Neural cell (in vitro differentiated cells): ENCODE results near the gene LYPD4. TPM values are rescaled to one million over a fixed set of nuclear protein-coding genes. Genes with fewer than 3 reads are reported as not detected.
A peak's percentile ranks its signal among the peaks of the same experiment; 100 is the strongest.

ENCODE experiments used
- H2AFZ ChIP-seq: fragments of 200-600, 300-800 bp; sonication (generic), shearing (Covaris generic); 2 replicates; pipeline ENCODE4 v1.6.0; 2014; ENCODE audit warnings: low read depth, mild to moderate bottlenecking, antibody characterized with exemption, low read length, moderate library complexity
- H3F3A ChIP-seq: fragments of 200-600 bp; shearing (Covaris generic); 2 replicates; pipeline ENCODE4 v1.6.1; 2016; ENCODE audit warnings: mild to moderate bottlenecking, moderate library complexity, mixed read lengths, antibody characterized with exemption, low read length; ENCODE audit not compliant: insufficient read depth, poor library complexity, severe bottlenecking
- H3K27ac ChIP-seq: fragments of 200-600, 300-800 bp; sonication (generic), shearing (Covaris generic); 2 replicates; pipeline ENCODE4 v1.5.1; 2014; ENCODE audit warnings: mild to moderate bottlenecking, low read length, moderate library complexity
- H3K27me3 ChIP-seq: fragments of 300-800, 200-600 bp; sonication (generic), shearing (Covaris generic); 2 replicates; pipeline ENCODE4 v1.6.0; 2014; ENCODE audit warnings: mild to moderate bottlenecking, low read depth, low read length, moderate library complexity; ENCODE audit not compliant: insufficient read depth
- H3K36me3 ChIP-seq: fragments of 300-800, 200-600 bp; sonication (generic), shearing (Covaris generic); 2 replicates; pipeline ENCODE4 v1.5.1; 2014; ENCODE audit warnings: mild to moderate bottlenecking, antibody characterized with exemption, low read length, moderate library complexity; ENCODE audit not compliant: insufficient read depth
- H3K4me2 ChIP-seq: fragments of 300-800, 200-600 bp; sonication (generic), shearing (Covaris generic); 2 replicates; pipeline ENCODE4 v1.6.0; 2014; ENCODE audit warnings: mild to moderate bottlenecking, low read length
- H3K4me3 ChIP-seq: fragments of 300-800, 200-600 bp; sonication (generic), shearing (Covaris generic); 2 replicates; pipeline ENCODE4 v1.5.1; 2014; ENCODE audit warnings: mild to moderate bottlenecking, low read length, moderate library complexity
- H3K79me2 ChIP-seq: fragments of 200-600 bp; shearing (Covaris generic); replicated peaks from 2 replicates; pipeline ENCODE4 v1.6.0; 2014; ENCODE audit warnings: mild to moderate bottlenecking, low read length, moderate library complexity; ENCODE audit not compliant: insufficient read depth
- H3K9ac ChIP-seq: fragments of 300-800, 200-600 bp; sonication (generic), shearing (Covaris generic); 2 replicates; pipeline ENCODE4 v1.6.1; 2016; ENCODE audit warnings: mild to moderate bottlenecking, low read length, mixed read lengths
- H3K9me2 ChIP-seq: fragments of 200-600 bp; shearing (Covaris generic); 2 replicates; pipeline ENCODE4 v1.6.1; 2016; ENCODE audit warnings: mild to moderate bottlenecking, low read length, mixed read lengths; ENCODE audit not compliant: insufficient read depth
- H3K9me3 ChIP-seq: fragments of 200-600, 300-800 bp; sonication (generic), shearing (Covaris generic); 2 replicates; pipeline ENCODE4 v1.6.1; 2016; ENCODE audit warnings: mild to moderate bottlenecking, mixed run types, low read length, moderate library complexity, mixed read lengths
- H4K20me1 ChIP-seq: fragments of 200-600 bp; shearing (Covaris generic); 2 replicates; pipeline ENCODE4 v1.6.1; 2016; ENCODE audit warnings: mild to moderate bottlenecking, mixed run types; ENCODE audit not compliant: insufficient read depth
- CTCF ChIP-seq: fragments of 450-650 bp; IDR thresholded peaks from 2 replicates; pipeline ENCODE4 v1.5.1; 2014; ENCODE audit warnings: antibody characterized with exemption, mild to moderate bottlenecking, moderate library complexity; ENCODE audit not compliant: poor library complexity, severe bottlenecking
- EP300 ChIP-seq: fragments of 450-650 bp; conservative IDR thresholded peaks from 2 replicates; pipeline ENCODE4 v1.6.1; 2014; ENCODE audit warnings: antibody characterized with exemption, mild to moderate bottlenecking, moderate library complexity; ENCODE audit not compliant: poor library complexity, severe bottlenecking
- EZH2 ChIP-seq: fragments of 200-600, 300-800 bp; shearing (Covaris generic), sonication (generic); IDR thresholded peaks from 2 replicates; pipeline ENCODE4 v1.6.1; 2014; ENCODE audit warnings: antibody characterized with exemption, low read length, borderline replicate concordance, mild to moderate bottlenecking; ENCODE audit not compliant: insufficient read depth, poor library complexity, severe bottlenecking
- MXI1 ChIP-seq: fragments of 450-650 bp; conservative IDR thresholded peaks from 2 replicates; pipeline ENCODE4 v1.6.1; 2014; ENCODE audit warnings: antibody characterized with exemption, mild to moderate bottlenecking; ENCODE audit not compliant: poor library complexity, severe bottlenecking
- POLR2AphosphoS5 ChIP-seq: IDR thresholded peaks from 2 replicates; pipeline ENCODE4 v1.6.1; 2012
- RAD21 ChIP-seq: fragments of 450-650 bp; conservative IDR thresholded peaks from 2 replicates; pipeline ENCODE4 v1.6.1; 2014; ENCODE audit warnings: antibody characterized with exemption, mild to moderate bottlenecking, moderate library complexity
- REST ChIP-seq: IDR thresholded peaks from 2 replicates; pipeline ENCODE4 v1.6.1; 2012; ENCODE audit warnings: borderline replicate concordance
- SMC3 ChIP-seq: fragments of 450-650 bp; conservative IDR thresholded peaks from 2 replicates; pipeline ENCODE4 v1.6.1; 2014; ENCODE audit warnings: antibody characterized with exemption, mild to moderate bottlenecking, moderate library complexity; ENCODE audit not compliant: poor library complexity
- TAF1 ChIP-seq: IDR thresholded peaks from 2 replicates; pipeline ENCODE4 v1.6.1; 2012; ENCODE audit warnings: low read depth
- polyA plus RNA-seq: library from polyadenylated mRNA; depleted of rRNA; stranded (reverse); fragments of >200 nt; gene quantifications from 2 replicates; pipeline ENCODE4 v1.2.3, GENCODE V29; 2014

The LYPD4 gene
- polyA plus RNA-seq, 1 donor from 2014 or later: not detected

DNA sequence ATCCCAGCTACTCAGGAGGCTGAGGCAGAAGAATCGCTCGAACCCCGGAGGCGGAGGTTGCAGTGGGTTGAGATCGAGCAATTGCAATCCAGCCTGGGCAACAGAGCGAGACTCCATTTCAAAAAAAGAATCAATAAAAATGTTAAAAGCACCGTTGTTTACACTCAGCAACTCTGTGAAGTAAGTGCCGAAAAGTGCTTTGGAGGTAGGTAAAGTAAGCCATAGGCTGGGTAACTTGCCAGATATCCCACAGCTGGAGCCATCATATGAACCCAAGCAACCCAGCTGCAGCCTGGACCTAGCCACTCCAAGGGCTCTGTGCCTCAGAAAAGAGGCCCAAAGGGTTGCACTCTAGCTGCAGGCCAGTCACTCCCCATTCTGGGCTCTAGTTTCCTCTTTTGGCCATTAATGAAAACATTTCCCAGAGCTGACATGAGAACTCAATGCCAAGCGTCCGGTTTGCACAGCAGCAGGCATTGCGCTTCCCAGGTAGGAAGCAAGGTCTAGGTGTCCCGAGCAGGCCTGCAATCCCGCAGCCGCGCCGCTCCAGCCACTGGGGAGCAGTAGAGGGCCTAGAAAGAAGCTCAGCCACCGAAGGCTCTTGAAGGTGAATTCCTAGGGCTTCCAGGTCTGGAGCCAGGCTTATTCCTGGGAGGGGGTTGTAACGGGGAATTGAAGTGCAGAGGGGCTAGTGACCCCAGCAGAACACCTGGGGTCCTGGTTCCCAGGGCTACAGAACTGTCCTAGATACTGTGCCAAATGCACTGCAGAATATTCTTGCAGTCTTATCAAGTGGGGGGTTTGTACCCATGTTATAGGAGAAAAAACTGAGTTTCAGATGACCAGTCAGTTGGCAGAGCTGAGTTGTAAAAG lies 28.5 kb upstream of the LYPD4 start:
- Histone ChIP-seq H4K20me1 (no peaks in the 10 kb centered on the region), H3K36me3 (no peaks in the 10 kb centered on the region), H3K9ac (no peak overlapping the region), H3K79me2 (no peaks in the 10 kb centered on the region), H3K4me2 (no peak overlapping the region), H2AFZ (no peak overlapping the region), H3K27ac (no peak overlapping the region), H3K9me3 (no peaks in the 10 kb centered on the region), H3K27me3 (no peaks in the 10 kb centered on the region), H3K4me3 (no peak overlapping the region), H3F3A (no peaks in the 10 kb centered on the region), H3K9me2 (no peaks in the 10 kb centered on the region)
- TF ChIP-seq SMC3 (peak; percentile 75), CTCF (peak; percentile 74), TAF1 (no peak), REST (no peak), MXI1 (no peak), EZH2 (no peak), RAD21 (peak; percentile 72), EP300 (no peak), POLR2AphosphoS5 (no peak)

DNA sequence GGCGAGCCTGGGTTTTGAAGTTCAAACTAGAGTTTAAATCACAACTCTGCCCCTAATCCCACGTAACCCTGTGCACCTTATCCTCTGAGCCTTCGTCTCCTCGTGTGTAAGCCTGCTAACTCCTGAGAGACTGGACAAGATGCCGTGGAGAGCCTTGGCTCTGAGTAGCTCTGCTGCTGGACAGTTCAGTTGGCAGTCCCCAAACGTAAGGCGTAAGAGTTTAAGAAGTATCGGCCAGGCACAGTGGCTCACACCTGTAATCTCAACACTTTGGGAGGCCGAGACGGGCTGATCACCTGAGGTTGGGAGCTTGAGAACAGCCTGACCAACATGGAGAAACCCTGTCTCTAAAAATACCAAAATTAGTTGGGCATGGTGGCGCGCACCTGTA lies 27.9 kb upstream of the LYPD4 start:
- no peaks in the 10 kb centered on the region for H3K9me3 ChIP-seq
- no peaks in the 10 kb centered on the region for H3K9me2 ChIP-seq
- H3K4me3 ChIP-seq: no peak overlapping the region
- no peak overlapping the region for H2AFZ ChIP-seq
- no peak overlapping the region for H3K9ac ChIP-seq
- H3F3A ChIP-seq: no peaks in the 10 kb centered on the region
- no peak for TF ChIP-seq RAD21
- no peak for TF ChIP-seq TAF1
- no peak for TF ChIP-seq POLR2AphosphoS5
- no peak for TF ChIP-seq CTCF
- no peak for TF ChIP-seq EZH2
- no peak for TF ChIP-seq SMC3
- no peak for TF ChIP-seq EP300
- no peak for TF ChIP-seq MXI1
- no peak for TF ChIP-seq REST
- no peaks in the 10 kb centered on the region for H4K20me1 ChIP-seq
- no peaks in the 10 kb centered on the region for H3K79me2 ChIP-seq
- no peaks in the 10 kb centered on the region for H3K36me3 ChIP-seq
- no peak overlapping the region for H3K27ac ChIP-seq
- H3K4me2 ChIP-seq: no peak overlapping the region
- no peaks in the 10 kb centered on the region for H3K27me3 ChIP-seq
